IPS-NIHi11 (cell line): ENCODE measurements around the gene CLDN3.
A peak's percentile ranks its signal among the peaks of the same experiment; 100 is the strongest.

ENCODE experiments used
- DNase-seq: peaks from one replicate; pipeline ENCODE4 v3.0.0; 2012; ENCODE audit warnings: mixed read lengths, low spot score

The CLDN3 gene

DNA sequence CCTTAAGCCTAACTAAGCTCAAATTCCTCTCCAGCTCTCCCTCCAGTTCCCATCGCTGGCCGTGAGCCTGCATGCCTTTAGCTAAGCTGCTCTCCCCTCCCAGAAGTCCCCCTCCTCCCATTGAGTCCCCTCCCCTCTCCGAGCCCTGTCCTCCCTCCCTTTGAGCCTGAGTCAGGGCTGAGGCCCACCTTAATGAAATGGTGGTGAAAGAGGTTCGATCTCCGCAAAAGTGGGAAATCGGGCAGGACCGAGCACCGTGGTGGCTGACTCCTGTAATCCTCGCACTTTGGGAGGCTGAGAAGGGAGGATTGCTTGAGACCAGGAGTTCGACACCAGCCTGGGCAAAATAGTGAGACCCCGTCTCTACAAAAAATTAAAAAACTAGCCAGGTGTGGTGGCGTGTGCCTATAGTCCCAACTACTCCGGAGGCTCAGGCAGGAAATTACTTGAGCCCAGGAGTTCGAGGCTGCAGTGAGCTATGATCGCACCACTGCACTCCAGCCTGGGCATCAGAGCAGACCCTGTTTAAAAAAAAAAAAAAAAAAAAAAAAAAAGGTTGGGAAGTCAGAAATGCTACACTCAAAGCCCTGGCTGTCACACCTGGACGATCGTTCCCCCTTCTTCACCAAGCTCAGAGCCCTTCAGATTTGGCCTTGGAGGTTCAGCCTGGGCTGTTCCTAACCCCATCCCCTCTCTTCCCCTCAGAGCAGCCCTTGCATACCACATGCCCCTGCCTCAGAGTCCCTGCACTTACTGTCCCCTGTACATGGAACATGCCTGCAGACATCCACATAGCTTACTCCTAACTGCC is 995 bp upstream of the CLDN3 start:
- DNase-seq, result no peak

DNA sequence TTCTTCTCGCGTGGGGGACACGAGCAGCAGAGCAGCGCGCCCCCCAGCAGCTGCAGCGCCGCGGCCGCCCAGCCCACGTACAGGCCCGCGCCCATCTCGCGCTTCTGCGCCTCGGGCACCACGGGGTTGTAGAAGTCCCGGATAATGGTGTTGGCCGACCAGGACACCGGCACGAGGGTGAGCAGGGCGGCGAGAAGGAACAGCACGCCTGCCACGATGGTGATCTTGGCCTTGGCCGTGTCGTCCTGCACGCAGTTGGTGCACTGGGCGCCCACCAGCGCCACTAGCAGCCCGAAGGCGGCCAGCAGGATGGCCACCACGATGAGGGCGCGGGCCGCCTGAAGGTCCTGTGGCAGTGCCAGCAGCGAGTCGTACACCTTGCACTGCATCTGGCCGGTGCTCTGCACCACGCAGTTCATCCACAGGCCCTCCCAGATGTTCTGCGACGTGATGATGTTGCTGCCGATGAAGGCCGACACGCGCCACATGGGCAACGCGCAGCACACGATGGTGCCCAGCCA is 529 bp downstream of the CLDN3 start:
- DNase-seq, result no peak

DNA sequence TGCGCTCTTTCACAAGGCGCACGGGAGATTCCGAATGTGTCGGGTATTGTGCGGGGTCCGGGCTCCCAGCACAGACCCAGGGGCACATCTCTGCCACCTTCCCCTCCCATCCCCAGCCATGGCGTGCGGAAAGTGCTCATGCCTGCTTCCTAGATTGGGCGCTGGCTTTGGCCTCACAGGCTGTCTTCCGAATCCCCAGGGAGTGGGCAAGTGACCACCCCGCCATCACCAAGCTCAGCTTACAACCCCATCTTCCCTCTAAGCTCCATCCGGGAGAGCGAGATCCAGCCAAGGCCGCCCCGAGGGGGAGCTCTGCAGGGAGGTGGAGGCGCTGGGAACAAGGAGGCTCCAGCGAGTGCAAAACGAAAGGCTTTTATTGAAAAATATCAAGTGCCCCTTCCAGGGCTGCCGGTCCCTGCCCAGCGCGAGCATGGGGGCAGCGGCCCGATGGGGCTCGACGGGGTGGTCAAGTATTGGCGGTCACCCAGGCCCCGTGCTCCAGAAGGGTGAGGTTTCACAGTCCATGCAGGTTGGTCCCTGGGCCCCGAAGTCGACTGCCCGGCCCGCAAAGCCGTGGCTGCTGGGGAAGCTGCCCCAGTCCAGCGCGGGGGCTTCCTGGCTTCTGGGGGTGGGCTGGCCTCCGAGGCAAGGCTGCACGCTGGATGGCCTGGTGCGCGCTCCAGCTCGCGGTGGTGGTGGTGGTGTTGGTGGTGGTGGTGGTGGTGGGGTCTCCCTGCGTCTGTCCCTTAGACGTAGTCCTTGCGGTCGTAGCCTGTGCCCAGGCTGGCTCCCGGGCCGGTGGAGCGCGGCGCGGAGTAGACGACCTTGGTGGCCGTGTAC is 1.2 kb downstream of the CLDN3 start:
- no peak for DNase-seq

DNA sequence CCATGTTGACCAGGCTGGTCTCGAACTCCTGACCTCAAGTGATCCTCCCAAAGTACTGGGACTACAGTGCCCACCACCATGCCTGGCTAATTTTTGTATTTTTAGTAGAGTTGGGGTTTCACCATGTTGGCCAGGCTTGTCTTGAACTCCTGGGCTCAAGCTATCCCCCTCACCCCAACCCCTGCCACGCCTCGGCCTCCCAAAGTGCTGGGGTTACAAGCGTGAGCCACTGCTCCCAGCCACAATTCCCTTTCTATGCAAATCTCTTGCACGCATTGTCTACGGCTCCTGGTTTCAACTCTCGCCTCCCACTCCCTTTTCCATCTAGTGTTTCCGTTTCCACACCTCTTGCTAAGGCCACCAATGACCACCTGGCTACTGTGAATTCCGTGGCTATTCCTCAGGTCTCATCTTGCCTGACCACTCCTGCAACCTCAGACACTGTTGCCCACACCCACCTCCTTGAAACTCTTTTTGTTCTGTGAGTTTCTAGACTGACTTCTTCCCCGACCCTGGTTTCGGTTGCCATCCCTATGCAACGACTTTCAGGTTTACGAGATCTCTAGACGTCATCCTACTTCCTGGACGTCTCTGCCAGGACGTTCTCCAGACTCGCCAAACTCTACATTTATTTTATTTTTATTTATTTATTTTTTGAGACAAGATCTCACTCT is 3.4 kb downstream of the CLDN3 start:
- DNase-seq, result no peak

DNA sequence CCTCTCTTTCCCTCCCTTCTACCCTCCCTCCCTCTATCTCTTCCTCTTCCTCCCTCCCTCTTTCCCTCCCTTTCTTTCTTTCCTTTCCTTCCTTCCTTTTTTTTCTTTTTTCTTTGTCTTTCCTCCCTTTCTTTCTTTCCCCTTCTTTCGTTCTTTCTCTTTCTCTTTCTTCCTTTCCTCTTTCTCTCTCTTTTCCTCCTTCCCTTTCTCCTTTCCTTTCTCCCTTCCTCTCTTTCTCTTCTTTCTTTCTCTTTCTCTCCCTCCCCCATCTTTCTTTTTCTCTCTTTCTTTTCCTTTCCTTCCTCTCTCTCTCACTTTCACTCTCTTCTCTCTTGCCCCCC is 7.4 kb downstream of the CLDN3 start:
- DNase-seq, result no peak

DNA sequence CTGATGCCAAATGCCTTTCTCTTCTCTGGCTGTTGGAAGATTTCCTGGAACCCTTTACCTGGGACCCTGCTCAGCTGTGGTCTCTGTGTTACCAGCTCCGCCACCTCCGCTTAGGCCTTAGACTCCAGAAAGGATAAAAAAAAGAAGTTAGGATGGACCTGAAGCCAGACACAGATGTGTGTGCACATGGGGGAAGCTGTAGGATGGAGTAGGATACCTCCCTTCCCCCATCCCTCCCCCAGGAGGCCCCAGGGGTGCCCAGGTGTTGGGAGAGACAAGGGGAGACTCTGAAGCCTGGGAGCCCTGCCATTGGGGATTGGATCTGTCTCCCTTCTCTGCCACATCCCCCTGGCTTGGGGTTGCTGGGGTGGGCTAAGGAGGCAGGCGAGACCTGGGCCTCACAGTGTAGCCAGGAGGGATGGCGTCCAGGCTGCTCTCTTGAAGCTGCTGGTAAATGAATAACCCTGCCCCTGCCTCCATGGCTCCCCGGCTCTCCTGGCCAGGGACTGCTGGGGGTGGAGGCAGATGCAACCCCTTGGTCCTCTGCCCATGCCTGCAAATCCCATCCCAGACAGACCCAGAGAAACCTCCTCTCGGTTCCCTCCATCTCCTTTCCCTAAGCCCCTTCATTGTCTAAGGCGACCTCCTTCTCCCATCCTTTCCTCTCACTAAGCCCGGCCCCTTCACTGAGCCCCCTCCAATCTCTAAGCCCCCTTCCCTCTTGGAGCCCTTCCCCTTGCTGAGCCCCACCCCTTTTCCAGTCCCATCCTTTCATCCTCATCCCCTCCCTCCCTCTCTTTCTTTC is 8.0 kb downstream of the CLDN3 start:
- DNase-seq, result peak; percentile 77

DNA sequence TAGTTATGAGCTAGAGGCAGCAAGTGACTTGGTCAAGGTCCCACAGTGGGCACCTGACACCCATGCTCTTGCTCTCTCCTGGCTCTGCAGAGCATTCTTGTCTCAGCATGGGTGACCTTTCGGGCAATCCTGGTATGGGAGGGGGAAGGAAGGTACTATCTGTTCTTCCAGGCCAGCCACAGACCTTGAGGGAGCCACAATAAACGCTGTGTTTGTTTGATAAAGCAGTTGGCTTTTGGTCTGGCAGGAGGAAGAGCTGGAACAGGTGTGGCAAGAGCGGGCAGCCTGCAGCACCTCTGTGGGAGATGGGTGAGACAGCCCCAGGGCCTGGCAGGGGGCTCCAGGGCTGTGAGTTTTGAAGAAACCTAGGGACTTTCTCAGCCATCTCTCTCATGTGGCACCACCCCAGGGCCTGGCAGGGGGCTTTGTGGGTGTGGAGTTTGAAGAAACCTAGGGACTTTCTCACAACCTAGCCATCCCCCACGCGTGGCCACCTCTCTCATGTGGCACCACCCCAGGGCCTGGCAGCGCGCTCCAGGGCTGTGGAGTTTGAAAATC is 11.4 kb downstream of the CLDN3 start:
- DNase-seq, result no peak

DNA sequence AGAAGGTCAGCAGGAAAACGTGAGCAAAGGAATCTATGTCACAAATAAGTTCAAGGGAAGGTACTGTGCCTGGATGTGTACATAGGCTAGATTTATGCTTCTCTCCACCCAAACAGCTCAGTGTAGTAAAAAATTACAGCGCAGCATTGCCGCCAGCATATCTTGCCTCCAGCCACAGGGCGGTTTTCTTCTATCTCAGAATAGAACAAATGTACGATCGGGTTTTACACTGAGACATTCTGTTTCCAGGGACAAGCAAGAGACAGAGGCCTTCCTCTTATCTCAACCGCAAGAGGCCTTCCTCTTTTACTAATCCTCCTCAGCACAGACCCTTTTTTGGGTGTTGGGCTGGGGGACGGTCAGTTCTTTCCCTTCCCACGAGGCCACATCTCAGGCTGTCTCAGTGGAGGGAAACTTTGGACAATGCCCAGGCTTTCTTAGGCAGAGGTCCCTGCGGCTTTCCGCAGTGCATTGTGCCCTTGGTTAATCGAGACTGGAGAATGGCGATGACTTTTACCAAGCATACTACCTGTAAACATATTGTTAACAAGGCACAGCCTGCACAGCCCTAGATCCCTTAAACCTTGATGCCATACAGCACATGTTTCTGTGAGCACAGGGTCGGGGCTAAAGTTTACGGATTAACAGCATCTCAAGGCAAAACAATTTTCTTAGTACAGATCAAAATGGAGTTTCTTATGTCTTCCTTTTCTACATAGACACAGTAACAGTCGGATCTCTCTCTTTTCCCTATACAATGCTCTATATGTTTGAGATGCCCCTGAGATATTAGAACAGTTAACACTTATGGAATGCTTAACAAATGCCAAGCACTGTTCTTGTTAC is 19.9 kb downstream of the CLDN3 start:
- no peak for DNase-seq

DNA sequence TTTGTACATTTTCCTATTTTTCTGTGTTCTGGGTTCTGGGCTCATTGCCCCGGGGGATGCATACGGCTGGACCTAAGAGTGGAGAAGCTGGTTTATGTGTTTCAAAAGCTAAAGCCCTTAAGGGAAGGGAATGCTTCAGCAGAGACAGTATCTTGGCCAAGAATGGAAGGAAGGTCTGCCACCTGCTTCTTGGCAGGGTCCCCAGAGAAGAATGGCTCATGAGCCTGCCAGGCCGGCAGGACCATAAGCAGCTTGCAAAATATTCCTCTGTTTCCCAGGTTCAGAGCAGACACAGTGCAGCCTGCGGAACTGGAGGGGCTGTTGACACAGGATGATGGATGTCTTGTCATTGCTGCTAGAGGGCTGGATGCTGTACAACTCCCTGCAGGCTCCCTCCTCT is 23.7 kb downstream of the CLDN3 start:
- no peak for DNase-seq

DNA sequence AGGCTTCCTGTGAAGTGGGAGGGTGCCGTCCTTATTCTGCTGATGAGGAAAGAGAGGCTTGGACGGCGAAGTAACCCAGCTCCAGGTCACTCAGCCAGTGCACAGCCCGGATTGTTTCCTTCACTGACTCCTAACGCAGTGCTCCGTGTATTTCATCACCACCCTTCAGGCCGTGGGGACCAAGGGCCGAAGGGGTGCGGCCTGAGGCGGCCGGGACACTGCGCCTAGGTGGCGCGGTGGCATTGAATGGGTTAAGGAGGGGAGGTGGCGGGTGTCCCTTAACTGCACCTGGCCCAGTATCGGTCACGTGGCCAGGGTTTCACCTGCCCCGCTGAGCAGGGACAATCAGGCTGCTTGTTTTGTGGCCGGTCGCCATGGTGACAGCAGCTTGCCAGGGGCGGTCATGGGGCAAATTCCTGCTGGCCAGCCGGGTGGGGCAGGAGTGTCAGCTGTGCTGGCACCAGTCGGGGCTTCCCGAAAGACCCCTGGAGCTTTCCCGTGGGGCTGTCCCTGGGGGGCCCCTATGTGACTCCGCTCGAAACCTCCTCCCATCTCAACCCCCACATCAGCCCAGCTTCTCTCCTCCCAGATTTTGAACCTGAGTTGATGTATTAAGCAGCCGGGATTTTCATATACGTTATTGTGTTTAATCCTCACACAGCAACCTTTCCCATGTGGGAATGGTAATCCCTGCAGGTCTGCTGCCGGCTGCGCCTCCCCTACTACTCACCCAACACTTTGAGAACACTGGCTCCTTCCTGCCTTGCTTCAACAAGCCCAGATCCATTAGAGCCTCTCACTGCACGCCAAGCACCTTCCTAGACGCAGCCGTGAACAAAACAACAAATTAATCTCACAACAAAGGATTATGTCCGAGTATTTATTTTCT is 27.1 kb downstream of the CLDN3 start:
- peak; percentile 91 for DNase-seq

DNA sequence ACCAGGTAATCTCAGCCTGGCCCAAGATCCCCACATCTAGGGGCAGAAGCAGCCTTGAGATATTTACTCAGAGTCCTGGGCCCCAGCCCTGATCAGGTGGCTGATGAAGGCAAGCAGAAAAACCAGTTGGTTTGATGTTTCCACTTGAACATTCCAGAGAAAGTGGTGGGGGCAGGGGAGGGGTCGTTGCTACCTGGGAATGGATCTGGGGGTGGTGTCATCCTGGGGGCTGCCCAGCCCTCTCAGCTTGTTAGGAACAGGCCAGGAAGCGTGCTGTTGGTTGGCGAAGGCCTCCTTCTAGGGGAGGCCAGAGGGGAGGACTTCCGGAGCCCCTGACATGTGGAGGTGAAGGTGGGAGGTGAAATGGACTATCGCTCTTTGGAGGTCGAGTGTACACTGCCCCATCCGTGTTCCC is 27.7 kb downstream of the CLDN3 start:
- peak; percentile 29 for DNase-seq

DNA sequence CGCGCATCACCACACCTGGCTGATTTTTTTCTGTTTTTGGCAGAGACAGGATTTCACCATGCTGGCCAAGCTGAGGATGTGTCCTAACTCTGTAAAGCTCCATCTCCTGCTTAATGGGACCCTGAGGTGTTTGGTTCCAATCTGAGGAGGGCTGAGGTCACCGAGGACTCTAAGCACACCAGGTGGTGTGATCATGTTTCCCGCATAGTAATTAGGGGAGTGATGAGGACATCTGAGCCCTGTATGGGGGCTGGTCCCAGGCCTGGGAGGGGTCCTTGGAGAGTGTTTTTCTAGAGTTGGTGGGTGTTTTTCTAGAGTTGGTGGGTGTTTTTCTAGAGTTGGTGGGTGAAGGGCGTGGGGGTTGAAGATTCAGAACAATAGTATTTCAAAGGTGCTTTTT is 28.5 kb downstream of the CLDN3 start:
- DNase-seq, result peak; percentile 29

DNA sequence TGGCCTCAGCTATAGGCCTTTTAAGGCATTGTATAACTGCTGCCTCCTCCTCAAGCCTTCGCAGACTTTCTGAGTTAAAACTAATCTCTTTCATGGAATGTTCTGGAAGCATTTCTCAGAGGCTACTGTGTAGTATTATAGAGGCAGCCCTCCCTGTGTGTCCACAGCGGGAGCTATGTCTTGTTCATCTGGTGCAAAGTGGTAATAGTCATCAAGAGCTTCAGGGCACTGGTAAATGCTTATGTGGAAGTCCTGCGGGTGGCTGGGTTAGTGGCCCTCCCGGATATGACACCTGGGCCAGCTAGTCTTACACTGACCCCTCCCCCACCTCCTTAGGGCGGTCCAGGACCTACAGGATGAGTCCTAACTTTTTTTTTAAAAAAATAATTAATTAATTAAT is 29.3 kb downstream of the CLDN3 start:
- no peak for DNase-seq

DNA sequence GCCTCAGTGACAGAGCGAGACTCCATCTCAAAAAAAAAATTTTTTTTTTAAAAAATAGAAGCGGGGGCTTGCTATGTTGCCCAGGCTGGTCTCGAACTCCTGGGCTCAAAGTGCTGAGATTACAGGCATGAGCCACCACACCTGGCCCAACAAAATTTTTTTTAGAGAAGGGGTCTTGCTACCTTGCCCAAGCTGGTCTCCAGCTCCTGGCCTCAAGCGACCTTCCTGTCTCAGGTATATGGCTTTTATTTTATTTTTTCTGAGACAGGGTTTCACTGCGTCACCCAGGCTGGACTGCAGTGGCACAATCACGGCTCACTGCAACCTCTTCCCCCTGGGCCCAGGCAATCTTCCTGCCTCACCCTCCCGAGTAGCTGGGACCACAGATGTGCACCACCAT is 29.9 kb downstream of the CLDN3 start:
- DNase-seq, result no peak

DNA sequence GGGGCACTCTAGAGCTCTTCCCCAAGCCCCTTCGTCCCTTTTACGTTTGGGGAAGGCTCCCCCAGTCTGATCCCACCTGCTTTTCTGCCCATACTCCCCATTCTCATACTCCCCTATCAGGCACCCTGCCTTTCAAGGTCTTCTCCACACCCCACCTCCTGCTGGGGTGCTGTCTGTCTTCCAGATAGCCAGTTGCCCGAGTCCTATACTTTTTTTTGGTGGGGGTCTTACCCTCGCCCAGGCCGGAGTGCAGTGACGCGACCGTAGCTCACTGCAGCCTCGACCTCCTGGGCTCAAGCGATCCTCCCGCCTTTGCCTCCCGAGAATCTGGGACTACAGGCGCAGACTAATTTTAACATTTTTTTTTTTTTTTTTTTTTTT is 30.7 kb downstream of the CLDN3 start:
- no peak for DNase-seq

DNA sequence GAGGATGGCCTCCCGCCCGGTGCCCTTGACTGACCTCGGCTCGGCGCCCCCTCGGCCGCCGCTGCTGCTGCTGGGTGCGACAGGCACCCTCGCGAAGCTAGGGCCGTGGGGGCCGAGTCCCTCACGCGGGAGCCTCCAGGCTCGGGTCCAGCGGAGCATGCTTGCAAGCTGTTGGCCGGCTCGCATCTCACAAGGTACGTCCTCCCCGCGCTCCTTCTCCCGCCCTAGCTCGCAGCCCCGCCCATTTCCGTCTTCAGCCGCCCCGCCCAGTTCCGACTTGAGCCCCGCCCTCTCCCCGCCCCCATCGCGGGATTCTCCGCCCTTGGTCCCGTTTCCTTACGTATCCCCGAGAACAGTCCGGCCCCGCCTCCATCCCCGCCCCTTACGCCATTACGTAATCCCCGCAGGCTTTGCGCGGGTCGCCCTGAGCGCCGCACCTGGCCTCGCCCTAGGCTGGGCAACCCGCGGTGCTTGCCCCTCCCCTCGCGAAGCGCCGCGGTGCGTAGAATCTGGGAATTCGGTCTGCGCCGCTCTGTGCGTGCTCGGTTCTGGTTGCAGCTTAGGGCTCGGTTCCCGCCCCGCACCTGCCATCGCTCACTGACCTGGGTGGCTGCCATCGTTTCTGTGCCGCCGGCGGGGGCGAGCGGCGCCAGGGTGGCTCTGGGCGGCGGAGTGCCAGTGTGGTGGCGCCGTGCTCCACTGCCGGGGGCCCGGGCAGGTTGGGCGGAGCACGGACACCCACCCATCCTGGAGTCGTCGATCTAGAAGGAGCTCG is 31.3 kb downstream of the CLDN3 start, which contains the start of gene ABHD11:
ABHD11 (minus strand) TSS at position 191 of the 775 bp plus-strand sequence; CDS start at position 159, 32 bp downstream.
- DNase-seq, result peak; percentile 89

DNA sequence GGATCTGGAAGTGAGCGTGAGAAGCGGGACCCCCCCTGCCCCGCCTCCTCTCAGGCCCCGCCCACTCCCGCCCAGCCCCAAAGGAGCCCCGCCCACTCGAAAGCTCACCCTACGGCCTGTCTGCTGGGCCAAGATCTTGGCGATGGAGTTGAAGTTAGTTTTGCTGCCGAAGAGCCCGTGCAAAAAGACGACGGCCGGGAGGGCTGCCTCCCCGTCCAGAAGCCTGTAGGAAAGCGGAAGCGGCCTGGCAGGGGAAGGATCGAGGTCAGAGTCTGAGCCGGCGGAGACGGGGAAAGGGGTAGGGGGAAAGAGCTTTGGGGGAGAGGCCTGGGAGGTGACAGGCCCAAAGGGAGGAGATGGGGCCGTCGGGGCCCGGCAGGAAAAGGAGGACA is 31.9 kb downstream of the CLDN3 start:
- peak; percentile 83 for DNase-seq

DNA sequence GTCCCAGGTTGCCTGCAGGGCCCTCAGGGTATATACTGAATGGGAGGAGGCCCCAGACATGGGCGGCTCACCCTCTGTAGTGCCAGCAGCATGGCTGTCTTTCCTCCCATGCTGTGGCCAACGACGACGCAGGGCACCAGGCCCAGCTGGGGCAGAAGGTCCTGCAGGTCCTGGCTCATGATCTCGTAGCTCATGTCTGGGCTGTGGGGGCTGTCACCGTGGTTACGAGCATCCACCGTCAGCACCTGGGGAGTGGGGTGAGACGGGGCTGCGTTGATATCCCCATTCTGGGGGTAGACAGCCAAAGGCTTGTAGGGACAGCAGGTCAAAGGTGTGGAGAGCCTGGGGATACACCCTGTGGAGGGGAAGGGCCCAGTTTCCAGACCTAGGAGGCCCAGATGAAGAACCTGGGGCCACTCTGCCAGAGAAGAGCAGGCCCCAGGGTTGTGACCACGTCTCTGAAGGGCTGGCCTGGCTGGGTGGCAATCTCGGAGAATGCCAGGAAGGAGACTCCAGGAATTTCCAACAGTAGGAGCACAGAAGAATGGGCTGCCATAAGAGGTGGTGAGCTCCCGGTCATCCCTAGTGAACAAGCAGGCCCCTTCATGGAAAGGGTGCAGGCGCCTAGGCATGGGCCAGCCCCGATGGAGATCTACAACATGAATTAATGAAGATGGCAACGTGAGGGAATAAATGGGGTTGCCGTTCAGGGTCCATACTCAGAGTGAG is 32.4 kb downstream of the CLDN3 start:
- no peak for DNase-seq
